Esophagus muscularis mucosa (tissue), 4 donors: ENCODE data around the gene STK32B. TPM values are rescaled to one million over a fixed set of nuclear protein-coding genes. Genes with fewer than 3 reads are reported as not detected.

Experiments
- DNase-seq: peaks from one replicate; pipeline ENCODE4 v3.0.0-alpha.2; 2017; ENCODE audit errors: extremely low spot score
- H3K27ac ChIP-seq, 4 donors: fragments of 200-600 bp; sonication (generic); replicated peaks in 1 of 4; 1 replicate in 3 of 4; 2 replicates in 1 of 4; pipeline ENCODE4 v1.5.1; 2016 to 2019; ENCODE audit warnings: mild to moderate bottlenecking in 1 of 4
- H3K27me3 ChIP-seq, 4 donors: fragments of 200-600 bp; sonication (generic); one replicate each; pipeline versions ENCODE4 v1.5.1 to v1.6.0; 2016 to 2019
- H3K36me3 ChIP-seq, 4 donors: fragments of 200-600 bp; sonication (generic); one replicate each; pipeline ENCODE4 v1.5.1; 2016 to 2019
- H3K4me1 ChIP-seq, 4 donors: fragments of 200-600 bp; sonication (generic); one replicate each; pipeline ENCODE4 v1.5.1; 2016 to 2019
- H3K4me3 ChIP-seq, 4 donors: fragments of 200-600 bp; sonication (generic); 1 replicate in 2 of 4; 2 replicates in 2 of 4; pipeline ENCODE4 v1.5.1; 2016 to 2019; ENCODE audit warnings: mild to moderate bottlenecking in 4 of 4, moderate library complexity in 1 of 4
- H3K9me3 ChIP-seq, 4 donors: fragments of 200-600 bp; sonication (generic); 1 replicate in 3 of 4; 2 replicates in 1 of 4; pipeline ENCODE4 v1.5.1; 2016 to 2019
- EP300 ChIP-seq: sonication (generic); formaldehyde crosslinking; IDR thresholded peaks from one replicate; pipeline ENCODE4 v1.6.1; 2017; ENCODE audit warnings: antibody characterized with exemption
- POLR2A ChIP-seq: fragments of 450-650 bp; IDR thresholded peaks from one replicate; pipeline ENCODE4 v1.6.1; 2017; ENCODE audit warnings: antibody characterized with exemption, moderate library complexity, mild to moderate bottlenecking, low read depth
- POLR2AphosphoS5 ChIP-seq, 2 donors: sonication (generic); formaldehyde crosslinking; IDR thresholded peaks; one replicate each; pipeline ENCODE4 v1.6.1; 2017; ENCODE audit warnings: antibody characterized with exemption in 2 of 2
- WGBS: methylation state at CpG from one replicate; pipeline ENCODE4 v1.1.5; 2018; 5-methylcytosine and 5-hydroxymethylcytosine counted together
- intact Hi-C: fragments of 100-400 bp; cut with DNase I; formaldehyde crosslinking; loops from one replicate; pipeline ENCODE4 v1.15.1; 2023
- total RNA-seq, 4 donors: library from RNA; depleted of rRNA; stranded (reverse); fragments of >200 nt; gene quantifications; one replicate each; pipeline versions ENCODE4 v1.1.0 to v1.2.1, GENCODE V29; 2016
- TF ChIP-seq, protein P1 (sequence below), 3 experiments: fragments of 200-600 bp in 2 of 3; fragments of 450-650 bp in 1 of 3; sonication (generic) in 2 of 3; IDR thresholded peaks; one replicate each; pipeline ENCODE4 v1.5.1; 2017 to 2019; ENCODE audit warnings: antibody characterized with exemption in 3 of 3, mild to moderate bottlenecking in 2 of 3, moderate library complexity in 1 of 3

STK32B gene
- total RNA-seq, 4 donors from 2014 or later = 1.7 to 3.8 (median 2.7) TPM

DNA sequence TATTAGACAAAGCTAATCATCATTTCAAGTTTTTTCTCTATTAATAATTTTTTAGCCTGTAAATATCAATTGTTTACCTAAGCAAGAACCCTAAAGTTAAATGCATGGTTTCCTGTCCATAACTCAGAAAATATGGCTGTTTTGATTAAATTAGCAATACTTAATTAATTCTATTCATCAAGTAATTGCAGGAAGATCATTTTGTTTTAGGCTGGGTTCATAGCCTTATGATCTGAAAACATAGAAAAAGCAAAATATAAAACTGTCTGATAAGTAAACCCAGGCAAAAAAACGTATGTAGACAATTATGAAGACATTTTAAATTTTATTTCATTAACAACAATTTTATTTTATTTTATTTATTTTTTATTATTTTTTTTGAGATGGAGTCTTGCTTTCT lies 438.0 kb downstream of the STK32B start:
- WGBS = 45% methylated on average over 1 of the region's 1 CpG
- no peak for DNase-seq

DNA sequence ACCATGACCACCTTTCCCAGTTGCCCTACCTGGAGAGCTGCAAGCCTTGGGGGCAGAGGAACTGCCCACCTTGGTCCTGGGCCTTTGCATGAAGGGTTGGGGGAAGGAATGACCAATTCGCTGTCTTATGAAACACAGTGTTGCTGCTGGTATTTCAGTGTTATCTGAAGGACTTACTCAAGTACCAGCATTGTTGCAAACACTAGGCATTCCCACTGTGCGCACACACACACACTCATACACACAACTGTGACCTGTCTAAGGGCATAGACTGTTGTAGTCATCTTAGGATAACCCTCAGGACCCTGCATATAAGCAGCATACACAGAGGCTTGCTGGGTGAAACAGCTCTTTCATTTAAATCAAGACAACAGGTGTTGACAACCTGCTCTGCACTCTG lies 446.2 kb downstream of the STK32B start:
- peaks cover 0 to 35% (median 7%) of the 10 kb centered on the region in 4 donors for H3K36me3 ChIP-seq
- intact Hi-C loops = no loop called here

More for the DNA sequence above, 438.0 kb downstream of the STK32B start:
- Histone ChIP-seq H3K4me3 (no peak overlapping the region), H3K9me3 (peaks cover 0 to 45% (median 36%) of the 10 kb centered on the region in 4 donors), H3K4me1 (no peaks in the 10 kb centered on the region), H3K27me3 (no peaks in the 10 kb centered on the region), H3K36me3 (peaks cover 0 to 3% (median 0%) of the 10 kb centered on the region in 4 donors), H3K27ac (no peak overlapping the region)
- intact Hi-C loops = no loop called here
- no peak for TF ChIP-seq POLR2A
- no peak for TF ChIP-seq POLR2AphosphoS5 (IDR thresholded peaks at IDR 0.05)
- TF ChIP-seq, protein P1, sequence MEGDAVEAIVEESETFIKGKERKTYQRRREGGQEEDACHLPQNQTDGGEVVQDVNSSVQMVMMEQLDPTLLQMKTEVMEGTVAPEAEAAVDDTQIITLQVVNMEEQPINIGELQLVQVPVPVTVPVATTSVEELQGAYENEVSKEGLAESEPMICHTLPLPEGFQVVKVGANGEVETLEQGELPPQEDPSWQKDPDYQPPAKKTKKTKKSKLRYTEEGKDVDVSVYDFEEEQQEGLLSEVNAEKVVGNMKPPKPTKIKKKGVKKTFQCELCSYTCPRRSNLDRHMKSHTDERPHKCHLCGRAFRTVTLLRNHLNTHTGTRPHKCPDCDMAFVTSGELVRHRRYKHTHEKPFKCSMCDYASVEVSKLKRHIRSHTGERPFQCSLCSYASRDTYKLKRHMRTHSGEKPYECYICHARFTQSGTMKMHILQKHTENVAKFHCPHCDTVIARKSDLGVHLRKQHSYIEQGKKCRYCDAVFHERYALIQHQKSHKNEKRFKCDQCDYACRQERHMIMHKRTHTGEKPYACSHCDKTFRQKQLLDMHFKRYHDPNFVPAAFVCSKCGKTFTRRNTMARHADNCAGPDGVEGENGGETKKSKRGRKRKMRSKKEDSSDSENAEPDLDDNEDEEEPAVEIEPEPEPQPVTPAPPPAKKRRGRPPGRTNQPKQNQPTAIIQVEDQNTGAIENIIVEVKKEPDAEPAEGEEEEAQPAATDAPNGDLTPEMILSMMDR (IDR thresholded peaks at IDR 0.05) = no peak

GRCh38 chr4:5500165-5500564 lies 448.9 kb downstream of the STK32B start:
- Histone ChIP-seq H3K36me3 (peaks cover 0 to 35% (median 7%) of the 10 kb centered on the region in 4 donors), H3K27me3 (no peaks in the 10 kb centered on the region), H3K4me3 (no peak overlapping the region), H3K27ac (no peak overlapping the region), H3K9me3 (no peaks in the 10 kb centered on the region), H3K4me1 (no peaks in the 10 kb centered on the region)
- DNase-seq = no peak
- TF ChIP-seq POLR2AphosphoS5 (IDR thresholded peaks at IDR 0.05) (no peak), POLR2A (no peak), EP300 (no peak)
- TF ChIP-seq, protein P1 (IDR thresholded peaks at IDR 0.05) = no peak
- WGBS = 57% methylated on average over 3 of the region's 3 CpGs
- intact Hi-C loops = no loop called here

More for the DNA sequence above, 446.2 kb downstream of the STK32B start:
- Histone ChIP-seq H3K27ac (no peak overlapping the region), H3K27me3 (no peaks in the 10 kb centered on the region), H3K9me3 (no peaks in the 10 kb centered on the region), H3K4me3 (no peak overlapping the region), H3K4me1 (no peaks in the 10 kb centered on the region)
- 88% methylated on average over 2 of the region's 2 CpGs for WGBS
- TF ChIP-seq POLR2AphosphoS5 (IDR thresholded peaks at IDR 0.05) (no peak), POLR2A (no peak), EP300 (no peak)
- TF ChIP-seq, protein P1 (IDR thresholded peaks at IDR 0.05) = no peak
- DNase-seq = peak; percentile 79

- intact Hi-C loops = no loop called here
- H3K27me3 ChIP-seq = no peaks in the 10 kb centered on the region
- H3K4me3 ChIP-seq = no peak overlapping the region
- 57% methylated on average over 6 of the region's 7 CpGs for WGBS
- no peak overlapping the region for H3K27ac ChIP-seq
- peak; percentile 80 for DNase-seq
- no peaks in the 10 kb centered on the region for H3K4me1 ChIP-seq
- H3K9me3 ChIP-seq = no peaks in the 10 kb centered on the region
- H3K36me3 ChIP-seq = peaks cover 0 to 22% (median 7%) of the 10 kb centered on the region in 4 donors
- no peak for TF ChIP-seq POLR2A
- no peak for TF ChIP-seq EP300
- TF ChIP-seq, protein P1 (IDR thresholded peaks at IDR 0.05) = no peak
- no peak for TF ChIP-seq POLR2AphosphoS5 (IDR thresholded peaks at IDR 0.05)
These were observed 452.2 kb downstream of the STK32B start for GRCh38 chr4:5503336-5503936.

DNA sequence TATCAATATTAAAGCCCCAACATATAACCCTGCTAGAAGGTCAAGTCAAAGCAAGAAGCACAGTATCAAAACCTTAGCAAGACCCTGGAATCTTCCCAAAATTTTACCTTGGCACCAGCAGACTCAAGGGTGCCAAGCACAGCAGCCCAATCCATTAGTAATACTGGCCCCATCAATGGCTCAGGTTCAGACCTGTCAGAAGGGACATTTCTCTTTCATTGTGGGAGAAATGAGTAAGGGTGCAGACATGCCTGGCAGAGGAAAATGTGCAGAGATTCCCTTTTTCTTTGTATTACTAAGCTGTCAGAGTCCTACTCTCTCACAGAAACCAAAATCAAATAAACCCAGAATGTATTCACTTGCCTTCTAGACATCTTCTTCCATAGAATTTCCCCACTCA lies 453.2 kb downstream of the STK32B start:
- no peak for TF ChIP-seq POLR2AphosphoS5 (IDR thresholded peaks at IDR 0.05)
- no peak for TF ChIP-seq POLR2A
- no peak for TF ChIP-seq EP300
- TF ChIP-seq, protein P1 (IDR thresholded peaks at IDR 0.05) = no peak
- intact Hi-C loops = no loop called here
- peak; percentile 50 for DNase-seq
- Histone ChIP-seq H3K4me3 (no peak overlapping the region), H3K27ac (no peak overlapping the region), H3K9me3 (no peaks in the 10 kb centered on the region), H3K27me3 (no peaks in the 10 kb centered on the region), H3K4me1 (no peaks in the 10 kb centered on the region), H3K36me3 (peaks cover 0 to 11% (median 2%) of the 10 kb centered on the region in 4 donors)
